ENCODE measurements around the gene ADCK1. TPM values are rescaled to one million over a fixed set of nuclear protein-coding genes. Genes with fewer than 3 reads are reported as not detected.

ADCK1 gene
- total RNA-seq, 1 donor from 2014 or later, result 8.0 TPM

- no peak for DNase-seq (ENCODE audit: low spot score, unreplicated experiment)
- Mint-ChIP-seq H3K9me3 (ENCODE audit: low read depth) (no peaks in the 10 kb centered on the region), H3K4me1 (ENCODE audit: low read depth) (peaks cover 2% of the 10 kb centered on the region), H3K36me3 (ENCODE audit: insufficient read depth) (no peaks in the 10 kb centered on the region), H3K4me3 (ENCODE audit: low read depth) (no peak overlapping the region), H3K27ac (no peak overlapping the region), H3K27me3 (no peaks in the 10 kb centered on the region)
- TF ChIP-seq, protein P1, sequence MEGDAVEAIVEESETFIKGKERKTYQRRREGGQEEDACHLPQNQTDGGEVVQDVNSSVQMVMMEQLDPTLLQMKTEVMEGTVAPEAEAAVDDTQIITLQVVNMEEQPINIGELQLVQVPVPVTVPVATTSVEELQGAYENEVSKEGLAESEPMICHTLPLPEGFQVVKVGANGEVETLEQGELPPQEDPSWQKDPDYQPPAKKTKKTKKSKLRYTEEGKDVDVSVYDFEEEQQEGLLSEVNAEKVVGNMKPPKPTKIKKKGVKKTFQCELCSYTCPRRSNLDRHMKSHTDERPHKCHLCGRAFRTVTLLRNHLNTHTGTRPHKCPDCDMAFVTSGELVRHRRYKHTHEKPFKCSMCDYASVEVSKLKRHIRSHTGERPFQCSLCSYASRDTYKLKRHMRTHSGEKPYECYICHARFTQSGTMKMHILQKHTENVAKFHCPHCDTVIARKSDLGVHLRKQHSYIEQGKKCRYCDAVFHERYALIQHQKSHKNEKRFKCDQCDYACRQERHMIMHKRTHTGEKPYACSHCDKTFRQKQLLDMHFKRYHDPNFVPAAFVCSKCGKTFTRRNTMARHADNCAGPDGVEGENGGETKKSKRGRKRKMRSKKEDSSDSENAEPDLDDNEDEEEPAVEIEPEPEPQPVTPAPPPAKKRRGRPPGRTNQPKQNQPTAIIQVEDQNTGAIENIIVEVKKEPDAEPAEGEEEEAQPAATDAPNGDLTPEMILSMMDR (IDR thresholded peaks at IDR 0.05; ENCODE audit: unreplicated experiment), result no peak
Observed at GRCh38 chr14:77880056-77880455, 80.1 kb downstream of the ADCK1 start.

- DNase-seq (ENCODE audit: low spot score, unreplicated experiment), result no peak
- no peak overlapping the region for H3K27ac Mint-ChIP-seq
Observed at GRCh38 chr14:77882098-77882497, 82.2 kb downstream of the ADCK1 start.

GRCh38 chr14:77882636-77883035, 82.7 kb downstream of the ADCK1 start:
- H3K27me3 Mint-ChIP-seq, result no peaks in the 10 kb centered on the region
- TF ChIP-seq, protein P1 (IDR thresholded peaks at IDR 0.05; ENCODE audit: unreplicated experiment), result no peak
- no peak overlapping the region for H3K4me3 Mint-ChIP-seq (ENCODE audit: low read depth)
- no peak for DNase-seq (ENCODE audit: low spot score, unreplicated experiment)
- no peaks in the 10 kb centered on the region for H3K36me3 Mint-ChIP-seq (ENCODE audit: insufficient read depth)
- H3K27ac Mint-ChIP-seq, result no peak overlapping the region
- no peaks in the 10 kb centered on the region for H3K9me3 Mint-ChIP-seq (ENCODE audit: low read depth)
- peaks cover 4% of the 10 kb centered on the region for H3K4me1 Mint-ChIP-seq (ENCODE audit: low read depth)

More at GRCh38 chr14:77882098-77882497, 82.2 kb downstream of the ADCK1 start:
- Mint-ChIP-seq H3K36me3 (ENCODE audit: insufficient read depth) (no peaks in the 10 kb centered on the region), H3K9me3 (ENCODE audit: low read depth) (no peaks in the 10 kb centered on the region), H3K4me1 (ENCODE audit: low read depth) (peaks cover 4% of the 10 kb centered on the region), H3K27me3 (no peaks in the 10 kb centered on the region), H3K4me3 (ENCODE audit: low read depth) (no peak overlapping the region)
- TF ChIP-seq, protein P1 (IDR thresholded peaks at IDR 0.05; ENCODE audit: unreplicated experiment), result no peak

DNA sequence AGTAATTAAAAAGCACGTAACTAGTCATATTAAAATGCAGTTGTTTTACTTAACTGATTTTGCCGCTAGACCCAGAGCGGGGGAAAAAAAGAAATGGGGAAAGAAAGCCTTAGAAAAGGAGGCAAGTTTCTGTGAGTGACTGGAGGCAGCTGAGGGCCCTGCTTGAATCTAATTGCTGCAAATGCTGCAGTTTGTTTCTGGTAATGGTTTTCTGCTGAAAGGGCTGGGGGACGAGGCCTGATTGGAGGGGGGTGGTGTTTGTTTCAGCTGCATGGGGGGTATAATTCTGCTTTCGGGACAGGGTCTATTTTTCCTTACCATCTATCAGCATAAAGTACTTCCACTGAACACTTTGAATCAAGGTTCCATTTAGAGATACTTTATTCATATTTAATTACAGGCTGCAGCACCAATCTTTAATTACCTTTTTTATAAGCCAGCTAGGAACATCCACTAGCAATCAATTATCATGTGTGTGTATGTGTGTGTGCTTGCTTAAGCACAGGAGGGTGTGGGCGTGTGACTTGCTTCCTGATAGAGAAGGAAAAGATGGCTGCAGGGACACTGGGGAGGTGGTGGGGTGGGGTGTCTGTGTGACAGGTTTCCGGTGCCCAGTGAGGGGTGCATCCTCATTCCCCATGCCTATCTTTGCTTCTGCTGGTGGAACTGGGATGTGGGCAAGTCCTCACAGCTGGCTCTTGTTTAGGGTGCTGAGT, 83.4 kb downstream of the ADCK1 start:
- no peak for DNase-seq (ENCODE audit: low spot score, unreplicated experiment)
- TF ChIP-seq, protein P1 (IDR thresholded peaks at IDR 0.05; ENCODE audit: unreplicated experiment), result no peak
- Mint-ChIP-seq H3K27me3 (no peaks in the 10 kb centered on the region), H3K36me3 (ENCODE audit: insufficient read depth) (peaks cover 3% of the 10 kb centered on the region), H3K4me1 (ENCODE audit: low read depth) (peaks cover 4% of the 10 kb centered on the region), H3K4me3 (ENCODE audit: low read depth) (no peak overlapping the region), H3K9me3 (ENCODE audit: low read depth) (no peaks in the 10 kb centered on the region), H3K27ac (no peak overlapping the region)

- Mint-ChIP-seq H3K9me3 (ENCODE audit: low read depth) (no peaks in the 10 kb centered on the region), H3K4me1 (ENCODE audit: low read depth) (peaks cover 4% of the 10 kb centered on the region)
- no peak for DNase-seq (ENCODE audit: low spot score, unreplicated experiment)
Observed at GRCh38 chr14:77883847-77884238, 83.9 kb downstream of the ADCK1 start.

More at GRCh38 chr14:77883847-77884238, 83.9 kb downstream of the ADCK1 start:
- TF ChIP-seq, protein P1 (IDR thresholded peaks at IDR 0.05; ENCODE audit: unreplicated experiment), result no peak
- Mint-ChIP-seq H3K4me3 (ENCODE audit: low read depth) (no peak overlapping the region), H3K36me3 (ENCODE audit: insufficient read depth) (peaks cover 5% of the 10 kb centered on the region), H3K27ac (no peak overlapping the region), H3K27me3 (no peaks in the 10 kb centered on the region)
